Measurements from ENCODE around the gene MYH15. TPM values are rescaled to one million over a fixed set of nuclear protein-coding genes. Genes with fewer than 3 reads are reported as not detected.

Gene MYH15
- total and polyA plus RNA-seq, 10 of the 15 experiments (the other 5 are each of a cell fraction or from before 2014, with no cell fraction given), result 0.05 to 0.27 (median 0.09) TPM; not detected in 1

DNA sequence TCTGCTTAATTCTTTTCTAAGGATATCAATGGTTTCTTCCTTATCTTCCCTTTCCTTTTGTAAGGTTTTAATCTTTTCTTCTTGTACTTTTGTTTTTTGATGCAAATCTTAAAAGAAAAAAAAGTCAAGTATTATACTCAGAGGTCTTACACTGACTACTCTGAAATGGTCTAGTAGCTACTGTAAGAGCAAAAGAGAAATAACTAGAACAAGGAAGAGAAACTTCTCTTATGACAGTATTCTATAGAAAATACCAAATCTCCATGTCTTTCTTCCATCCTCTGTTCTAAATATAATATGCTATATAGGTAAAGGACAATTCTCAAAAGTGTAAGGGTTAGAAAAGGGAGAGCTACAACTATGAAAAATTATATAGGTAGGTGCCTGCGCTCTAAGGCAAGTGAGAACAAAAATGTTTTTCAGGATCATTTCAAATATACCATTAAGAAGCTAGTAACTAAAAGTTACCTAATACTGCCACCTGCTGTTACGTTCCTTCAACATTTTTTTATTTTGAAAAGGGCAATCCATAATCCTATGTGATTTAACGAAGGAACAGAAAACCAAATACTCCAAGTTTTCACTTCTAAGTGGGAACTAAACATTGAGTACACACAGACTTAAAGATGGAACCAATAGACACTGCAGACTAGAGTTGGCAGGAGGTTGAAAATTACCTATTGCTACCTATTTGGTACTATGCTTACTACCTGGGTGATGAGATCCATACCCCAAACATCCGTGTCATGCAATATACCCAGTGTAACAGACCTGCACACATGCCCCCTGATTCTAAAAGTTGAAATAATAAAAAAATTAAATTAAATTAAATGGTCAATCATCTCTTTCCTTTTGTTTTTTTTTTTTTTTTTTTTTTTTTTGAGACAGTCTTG lies 42.1 kb upstream of the MYH15 start:
- FAIRE-seq, result peak; percentile 56
- Histone ChIP-seq H3K27ac (ENCODE audit: control insufficient read depth, insufficient read depth) (no peak overlapping the region), H2AFZ (ENCODE audit: control insufficient read depth, low read depth, low read length) (no peak overlapping the region), H3K4me1 (ENCODE audit: control insufficient read depth, insufficient read depth, low read length) (no peaks in the 10 kb centered on the region), H3K4me2 (ENCODE audit: control insufficient read depth, insufficient read depth) (no peak overlapping the region), H3K9ac (ENCODE audit: control insufficient read depth, insufficient read depth, low read length) (no peak overlapping the region), H4K20me1 (ENCODE audit: control insufficient read depth, insufficient read depth) (no peaks in the 10 kb centered on the region), H3K4me3 (no peak overlapping the region), H3K27me3 (replicated peaks in 1 of 2; ENCODE audit: control insufficient read depth in 2 of 2, insufficient read depth in 2 of 2, low read length in 1 of 2) (no peaks in the 10 kb centered on the region), H3K9me3 (replicated peaks; ENCODE audit: control insufficient read depth, insufficient read depth, low read length) (no peaks in the 10 kb centered on the region), H3K79me2 (ENCODE audit: control insufficient read depth, insufficient read depth, low read length) (no peaks in the 10 kb centered on the region), H3K36me3 (ENCODE audit: control insufficient read depth in 2 of 2, insufficient read depth in 2 of 2, low read length in 1 of 2) (peaks cover 0 to 17% of the 10 kb centered on the region in 2 experiments; a peak in 3 of 4 replicates)
- RAD21 ChIA-PET (ENCODE audit: unreplicated experiment), result interaction anchor here (0.6 to 4.0 kb wide), 13 partner anchors 9 to 1316 kb away, joined by 3 to 50 read pairs (median 6); no protein-coding TSS in a partner anchor
- BruUV-seq (replicated peaks), result no TSS peak
- SMC1A ChIA-PET (ENCODE audit: uncharacterized antibody, unreplicated experiment), result interaction anchor here (0.6 to 5.6 kb wide), 21 partner anchors 9 to 147 kb away, joined by 3 to 98 read pairs (median 5); partner anchors contain the start of genes CIP2A, DZIP3 and MYH15
- ATAC-seq, result peak; percentile 71
- DNase-seq (ENCODE audit: low read depth, low spot score), result no peak
- CTCF ChIA-PET, result interaction anchor here (0.6 to 7.1 kb wide), 36 partner anchors 7 to 892 kb away, joined by 3 to 113 read pairs (median 5); partner anchors contain the start of genes CIP2A and DZIP3
- POLR2A ChIA-PET, result interaction anchor here (0.6 to 0.8 kb wide), 2 partner anchors 27 to 55 kb away, joined by 3 to 4 read pairs; no protein-coding TSS in a partner anchor
- in situ Hi-C loops (cut with MboI), result loop anchor here (10.0 kb wide), 1 partner anchor 58 kb away; no protein-coding TSS in a partner anchor
- 58% methylated on average over 4 of the region's 4 CpGs for WGBS (ENCODE audit: insufficient coverage, insufficient replicate concordance, low lambda C conversion rate, missing lambda C conversion rate)
- peak; percentile 63; the same call in 1 of the 2 replicates for TF ChIP-seq SMC3 (IDR thresholded peaks at IDR 0.05; ENCODE audit: borderline replicate concordance, low read length)
- TF ChIP-seq JUNB (IDR thresholded peaks at IDR 0.05), result 0 out of 2 replicates have a peak, but pooled peaks have one; percentile 19
- TF ChIP-seq CTCF (IDR thresholded peaks at IDR 0.05 in 2 of 3, conservative IDR thresholded peaks at IDR 0.05 in 1 of 3; ENCODE audit: control insufficient read depth in 2 of 3, extremely low read depth in 1 of 3, insufficient read depth in 1 of 3, low read depth in 3 of 3, low read length in 3 of 3), result peak; percentile 28 to 57 (median 30); a peak in 4 of 6 replicates
- no peak for TF ChIP-seq LARP7 (IDR thresholded peaks at IDR 0.05)
- TF ChIP-seq, protein P1, sequence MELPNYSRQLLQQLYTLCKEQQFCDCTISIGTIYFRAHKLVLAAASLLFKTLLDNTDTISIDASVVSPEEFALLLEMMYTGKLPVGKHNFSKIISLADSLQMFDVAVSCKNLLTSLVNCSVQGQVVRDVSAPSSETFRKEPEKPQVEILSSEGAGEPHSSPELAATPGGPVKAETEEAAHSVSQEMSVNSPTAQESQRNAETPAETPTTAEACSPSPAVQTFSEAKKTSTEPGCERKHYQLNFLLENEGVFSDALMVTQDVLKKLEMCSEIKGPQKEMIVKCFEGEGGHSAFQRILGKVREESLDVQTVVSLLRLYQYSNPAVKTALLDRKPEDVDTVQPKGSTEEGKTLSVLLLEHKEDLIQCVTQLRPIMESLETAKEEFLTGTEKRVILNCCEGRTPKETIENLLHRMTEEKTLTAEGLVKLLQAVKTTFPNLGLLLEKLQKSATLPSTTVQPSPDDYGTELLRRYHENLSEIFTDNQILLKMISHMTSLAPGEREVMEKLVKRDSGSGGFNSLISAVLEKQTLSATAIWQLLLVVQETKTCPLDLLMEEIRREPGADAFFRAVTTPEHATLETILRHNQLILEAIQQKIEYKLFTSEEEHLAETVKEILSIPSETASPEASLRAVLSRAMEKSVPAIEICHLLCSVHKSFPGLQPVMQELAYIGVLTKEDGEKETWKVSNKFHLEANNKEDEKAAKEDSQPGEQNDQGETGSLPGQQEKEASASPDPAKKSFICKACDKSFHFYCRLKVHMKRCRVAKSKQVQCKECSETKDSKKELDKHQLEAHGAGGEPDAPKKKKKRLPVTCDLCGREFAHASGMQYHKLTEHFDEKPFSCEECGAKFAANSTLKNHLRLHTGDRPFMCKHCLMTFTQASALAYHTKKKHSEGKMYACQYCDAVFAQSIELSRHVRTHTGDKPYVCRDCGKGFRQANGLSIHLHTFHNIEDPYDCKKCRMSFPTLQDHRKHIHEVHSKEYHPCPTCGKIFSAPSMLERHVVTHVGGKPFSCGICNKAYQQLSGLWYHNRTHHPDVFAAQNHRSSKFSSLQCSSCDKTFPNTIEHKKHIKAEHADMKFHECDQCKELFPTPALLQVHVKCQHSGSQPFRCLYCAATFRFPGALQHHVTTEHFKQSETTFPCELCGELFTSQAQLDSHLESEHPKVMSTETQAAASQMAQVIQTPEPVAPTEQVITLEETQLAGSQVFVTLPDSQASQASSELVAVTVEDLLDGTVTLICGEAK (IDR thresholded peaks at IDR 0.05; ENCODE audit: borderline replicate concordance), result no peak
- peak; percentile 63 for TF ChIP-seq RAD21 (IDR thresholded peaks at IDR 0.05; ENCODE audit: insufficient read depth, low read depth, low read length)
- intact Hi-C loops (cut with micrococcal nuclease; ENCODE audit: unreplicated experiment), result loop anchor here (1.0 kb wide), 1 partner anchor 63 kb away; no protein-coding TSS in a partner anchor

Data from GM12878 (cell line).